HEK293T (cell line): ENCODE data around the gene RNF44.

Experiments used
- CTCF ChIA-PET: fragments of 350-600 bp; formaldehyde crosslinking; extraction: SDS; loops from one replicate; lab custom pipeline; 2021; ENCODE audit warnings: antibody characterized with exemption, inconsistent platforms; lab: Yijun Ruan, JAX
- POLR2A ChIA-PET: fragments of 350-600 bp; formaldehyde crosslinking; extraction: SDS; loops from one replicate; lab custom pipeline; 2020; ENCODE audit warnings: antibody characterized with exemption, inconsistent platforms; lab: Yijun Ruan, JAX
- DNase-seq: peaks from one replicate; pipeline ENCODE4 v3.0.0; 2012; ENCODE audit warnings: mixed read lengths; ENCODE audit errors: extremely low spot score
- ARNT ChIP-seq: fragments of 450-650 bp; IDR thresholded peaks from 2 replicates; pipeline ENCODE4 v1.6.1; 2017; ENCODE audit warnings: mild to moderate bottlenecking
- BHLHE40 ChIP-seq: fragments of 450-650 bp; IDR thresholded peaks from 2 replicates; pipeline ENCODE4 v1.6.1; 2016; ENCODE audit warnings: mild to moderate bottlenecking, moderate library complexity, borderline replicate concordance
- CTBP1 ChIP-seq: fragments of 450-650 bp; IDR thresholded peaks from 2 replicates; pipeline ENCODE4 v1.6.1; 2016; ENCODE audit warnings: borderline replicate concordance
- FOXA1 ChIP-seq: fragments of 450-650 bp; IDR thresholded peaks from 2 replicates; pipeline ENCODE4 v1.6.1; 2016; ENCODE audit warnings: mild to moderate bottlenecking
- FOXK2 ChIP-seq: fragments of 450-650 bp; IDR thresholded peaks from 2 replicates; pipeline ENCODE4 v1.6.1; 2016; ENCODE audit warnings: mild to moderate bottlenecking
- FOXM1 ChIP-seq: fragments of 450-650 bp; IDR thresholded peaks from 2 replicates; pipeline ENCODE4 v1.6.1; 2017; ENCODE audit warnings: mild to moderate bottlenecking, borderline replicate concordance
- HDGF ChIP-seq: fragments of 450-650 bp; IDR thresholded peaks from 2 replicates; pipeline ENCODE4 v1.6.1; 2017; ENCODE audit warnings: antibody characterized with exemption, borderline replicate concordance
- L3MBTL2 ChIP-seq: fragments of 450-650 bp; conservative IDR thresholded peaks from 2 replicates; pipeline ENCODE4 v1.6.1; 2016; ENCODE audit warnings: mild to moderate bottlenecking
- LEF1 ChIP-seq: fragments of 450-650 bp; IDR thresholded peaks from 2 replicates; pipeline ENCODE4 v1.6.1; 2017; ENCODE audit warnings: mild to moderate bottlenecking, borderline replicate concordance
- NFRKB ChIP-seq: fragments of 450-650 bp; IDR thresholded peaks from 2 replicates; pipeline ENCODE4 v1.6.1; 2016; ENCODE audit warnings: mild to moderate bottlenecking, moderate library complexity
- PKNOX1 ChIP-seq: fragments of 450-650 bp; IDR thresholded peaks from 2 replicates; pipeline ENCODE4 v1.6.1; 2016
- SP1 ChIP-seq: fragments of 450-650 bp; IDR thresholded peaks from 2 replicates; pipeline ENCODE4 v1.6.1; 2017
- SUZ12 ChIP-seq: fragments of 450-650 bp; IDR thresholded peaks from 2 replicates; pipeline ENCODE4 v1.6.1; 2016; ENCODE audit warnings: mild to moderate bottlenecking
- TARDBP ChIP-seq: fragments of 450-650 bp; IDR thresholded peaks from 2 replicates; pipeline ENCODE4 v1.6.1; 2016
- ZNF384 ChIP-seq: fragments of 450-650 bp; IDR thresholded peaks from 2 replicates; pipeline ENCODE4 v1.6.1; 2016

RNF44 gene

GRCh38 chr5:176548967-176549444 is 11.8 kb upstream of the RNF44 start, which contains the start of gene CDHR2:
Gene CDHR2 (plus strand): TSS chr5:176549342. CDS start chr5:176565353, 16,011 bp downstream.
- no peak for DNase-seq
- no peak for TF ChIP-seq ARNT
- TF ChIP-seq PKNOX1, result no peak
- TF ChIP-seq ZNF384, result no peak
- no peak for TF ChIP-seq FOXM1
- no peak for TF ChIP-seq FOXA1
- no peak for TF ChIP-seq SP1
- TF ChIP-seq SUZ12, result no peak
- no peak for TF ChIP-seq L3MBTL2
- TF ChIP-seq HDGF, result no peak
- no peak for TF ChIP-seq TARDBP
- ChIA-PET CTCF (interaction anchor here (0.6 kb wide), 1 partner anchor 153 kb away, joined by 3 read pairs; no protein-coding TSS in a partner anchor), POLR2A (interaction anchor here (1.2 kb wide), 1 partner anchor 11 kb away, joined by 4 read pairs; the partner anchor contains the start of gene RNF44)

- no peak for DNase-seq
- ChIA-PET CTCF (no interaction called here), POLR2A (interaction anchor here (0.9 kb wide), 1 partner anchor 9 kb away, joined by 3 read pairs; no protein-coding TSS in a partner anchor)
- no peak for TF ChIP-seq SUZ12
- TF ChIP-seq BHLHE40, result no peak
- TF ChIP-seq FOXK2, result no peak
- no peak for TF ChIP-seq NFRKB
- TF ChIP-seq ZNF384, result no peak
Measured at GRCh38 chr5:176547802-176548201, 10.6 kb upstream of the RNF44 start.

DNA sequence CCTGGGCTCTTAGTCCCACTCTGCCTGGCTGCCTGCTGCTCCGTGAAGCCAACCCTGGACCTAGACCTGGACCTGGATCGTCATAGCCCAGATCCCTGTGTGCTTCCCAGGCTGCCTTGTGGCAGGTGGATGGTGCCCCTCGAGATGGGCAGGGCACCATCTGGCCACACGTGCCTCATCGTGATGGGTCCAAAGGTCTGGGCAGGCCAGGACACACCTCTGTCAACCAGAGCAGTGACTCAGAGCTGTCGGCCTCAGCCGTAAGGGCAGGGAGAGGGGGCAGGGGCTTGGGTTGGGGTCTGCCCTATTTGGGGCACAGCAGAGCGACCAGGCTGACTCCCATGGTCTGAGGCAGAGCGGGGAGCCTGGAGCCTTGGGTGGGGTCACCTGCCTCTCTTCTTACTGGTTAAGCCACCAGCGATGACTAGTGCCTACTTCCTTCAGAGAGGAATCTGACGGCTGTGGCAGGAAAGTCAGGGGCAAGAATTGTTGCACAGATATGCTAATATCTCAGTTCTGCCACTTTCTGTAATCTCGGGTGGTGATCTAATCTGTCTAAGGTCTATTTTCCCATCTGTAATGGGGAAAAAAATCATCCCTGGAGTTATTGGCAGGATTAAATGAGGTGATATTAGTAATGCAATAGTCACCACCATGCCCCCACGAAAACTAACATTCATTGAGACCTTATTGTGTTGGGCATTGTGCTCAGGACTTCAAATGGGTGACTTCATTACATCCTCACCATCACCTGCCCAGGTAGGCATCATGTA is 8.7 kb upstream of the RNF44 start:
- CTCF ChIA-PET, result no interaction called here
- no peak for TF ChIP-seq PKNOX1
- no peak for TF ChIP-seq FOXA1
- no peak for TF ChIP-seq NFRKB
- TF ChIP-seq FOXM1, result no peak
- TF ChIP-seq SP1, result no peak
- no peak for TF ChIP-seq CTBP1
- TF ChIP-seq SUZ12, result no peak
- TF ChIP-seq BHLHE40, result no peak
- no peak for TF ChIP-seq FOXK2
- TF ChIP-seq LEF1, result no peak
- no peak for TF ChIP-seq HDGF
- TF ChIP-seq TARDBP, result no peak
- TF ChIP-seq L3MBTL2, result no peak
- POLR2A ChIA-PET, result no interaction called here
- no peak for DNase-seq

DNA sequence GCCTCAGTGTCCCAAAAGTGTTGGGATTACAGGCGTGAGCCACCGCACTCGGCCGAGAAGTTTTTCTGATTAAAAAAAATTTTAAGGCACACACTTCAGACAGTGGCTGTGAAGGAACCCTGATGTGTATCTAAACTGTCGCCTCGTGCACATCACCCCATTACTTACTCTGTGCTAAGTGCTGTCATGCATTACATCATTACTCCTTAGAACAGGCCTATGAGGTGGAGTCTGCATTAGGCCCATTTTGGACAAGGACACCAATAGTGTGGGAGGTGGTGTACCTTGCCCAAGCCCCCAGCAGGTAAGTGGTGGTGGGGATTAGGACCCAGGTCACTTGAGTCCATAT is 8.2 kb upstream of the RNF44 start:
- DNase-seq, result no peak
- ChIA-PET POLR2A (no interaction called here), CTCF (no interaction called here)
- TF ChIP-seq FOXK2 (no peak), CTBP1 (no peak), ZNF384 (no peak), SP1 (no peak), BHLHE40 (no peak), NFRKB (no peak), FOXA1 (no peak), HDGF (no peak), ARNT (no peak), L3MBTL2 (no peak)

DNA sequence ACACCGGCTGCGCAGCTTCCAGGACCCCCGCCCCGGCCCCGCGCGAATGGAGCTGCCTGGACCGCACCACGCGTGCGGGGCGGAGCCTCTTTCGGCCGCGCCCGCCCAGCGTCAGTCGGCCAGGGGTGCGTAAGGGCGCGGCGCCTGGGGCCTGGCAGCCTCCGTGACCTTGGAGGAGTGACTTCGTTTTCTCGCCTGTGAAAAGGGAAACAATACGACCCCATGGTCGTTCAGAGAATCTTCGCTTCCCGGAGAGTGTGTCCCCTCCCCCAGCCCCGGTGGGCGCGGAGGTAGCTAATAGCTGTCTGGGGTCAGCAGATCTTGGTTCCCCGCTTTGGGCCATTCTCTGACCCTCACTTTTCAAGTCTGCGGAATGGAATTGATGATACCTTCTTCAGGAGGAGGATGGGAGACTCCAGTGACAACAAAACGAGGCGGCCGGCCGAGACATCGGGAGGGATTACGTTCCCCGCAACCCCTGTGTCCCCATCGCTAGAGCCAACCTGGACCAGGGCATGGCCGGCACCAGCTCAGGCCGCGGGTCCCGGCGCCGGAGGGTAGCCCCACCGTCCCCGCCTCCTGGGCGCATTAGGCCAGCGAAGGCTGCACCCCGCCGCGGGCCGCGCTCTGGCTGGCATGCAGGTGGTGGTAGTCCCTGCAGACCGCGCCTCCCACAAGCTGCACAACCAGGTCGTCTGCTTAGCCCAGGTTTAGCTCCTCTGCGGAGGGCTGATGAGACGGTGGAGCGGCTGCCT is 6.4 kb upstream of the RNF44 start:
- DNase-seq, result peak; percentile 77
- TF ChIP-seq NFRKB (no peak), L3MBTL2 (no peak; the same call in 1 of the 2 replicates), BHLHE40 (no peak), HDGF (0 out of 2 replicates have a peak, but pooled peaks have one; percentile 86), TARDBP (no peak)
- ChIA-PET CTCF (interaction anchor here (0.6 to 1.6 kb wide), 7 partner anchors 9 to 117 kb away, joined by 3 to 6 read pairs (median 4); partner anchors contain the start of gene FAF2), POLR2A (interaction anchor here (0.6 to 2.2 kb wide), 18 partner anchors 8 to 1162 kb away, joined by 3 to 15 read pairs (median 4); partner anchors contain the start of genes CLTB, EIF4E1B, FAF2 and SNCB)

DNA sequence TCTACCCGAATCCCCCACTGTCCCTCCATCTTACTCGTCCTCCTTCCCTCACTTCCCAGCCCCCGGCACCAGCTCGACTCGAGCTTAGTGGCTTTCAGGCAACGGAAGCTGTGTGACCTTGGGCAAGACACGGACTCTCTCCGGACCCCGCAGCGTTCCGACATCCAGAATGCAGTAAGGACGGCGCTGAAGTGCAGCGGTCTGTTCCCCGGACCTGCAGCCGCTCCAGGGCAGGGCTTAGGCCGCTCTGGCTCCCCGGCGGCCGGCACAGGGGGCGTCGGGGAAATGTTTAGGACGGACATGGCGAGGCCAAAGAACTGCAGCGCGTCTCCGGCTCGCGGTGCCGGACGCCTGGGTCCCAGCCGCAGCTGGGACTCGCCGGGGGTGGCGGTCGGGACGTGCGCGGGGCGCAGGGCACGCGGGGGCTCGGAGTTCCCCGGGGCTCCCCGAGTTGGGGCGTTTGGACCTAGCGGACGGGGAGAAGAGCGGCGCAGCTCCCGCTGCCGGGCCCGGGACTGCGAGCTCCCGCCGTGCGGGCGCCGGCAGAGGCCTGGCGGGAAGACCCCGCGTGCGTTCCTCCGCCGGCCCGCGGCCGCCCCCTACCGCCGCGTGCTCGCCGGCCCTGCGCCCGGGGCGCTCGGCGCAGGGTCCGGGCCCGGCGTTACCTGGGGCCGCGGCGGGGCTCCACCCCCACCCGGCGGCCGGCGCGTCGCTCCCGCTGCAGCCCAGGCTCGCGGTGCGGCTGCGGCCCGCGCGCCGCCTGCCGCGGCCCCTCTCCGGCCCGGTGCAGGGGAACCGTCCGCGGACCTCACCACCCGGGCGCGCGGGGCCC is 5.6 kb upstream of the RNF44 start:
- CTCF ChIA-PET, result interaction anchor here (0.6 to 1.6 kb wide), 7 partner anchors 11 to 118 kb away, joined by 3 to 6 read pairs (median 3); partner anchors contain the start of gene FAF2
- DNase-seq, result peak; percentile 67
- TF ChIP-seq FOXM1 (peak; percentile 72; the same call in 1 of the 2 replicates), BHLHE40 (no peak), PKNOX1 (no peak), CTBP1 (no peak), ZNF384 (no peak), NFRKB (no peak), TARDBP (no peak), ARNT (0 out of 2 replicates have a peak, but pooled peaks have one; percentile 34), FOXK2 (no peak)
- POLR2A ChIA-PET, result interaction anchor here (0.6 to 2.2 kb wide), 18 partner anchors 8 to 246 kb away, joined by 3 to 15 read pairs (median 4); partner anchors contain the start of genes CLTB, FAF2, HIGD2A and NOP16
